ENCODE measurements around the gene NDUFS3. TPM values are rescaled to one million over a fixed set of nuclear protein-coding genes. Genes with fewer than 3 reads are reported as not detected.
"Not testable (repeated sequence)": the region's sequence is repeated elsewhere in the genome, so short reads cannot be mapped to it uniquely, and the experiment has no call there.

NDUFS3 gene
- total RNA-seq (100 to 1,000 TPM in 1 of 5 donors, 10 to 100 TPM in 4; 28.6 to 143 (median 71.2) TPM), polyA plus RNA-seq (100 to 1,000 TPM; 128 to 210 (median 209) TPM)
- long read RNA-seq, donor 1, transcript NDUFS3-201 (7 exons, 958 nt): major isoform, 11 of 11 reads
- long read RNA-seq, donor 1, partial matches to known transcripts: 0 of 11 reads
- long read RNA-seq, donor 1, other reads (novel, unspliced or antisense): 0 of 11 reads
- long read RNA-seq, donor 2, transcript NDUFS3-201 (7 exons, 958 nt): major isoform, 28 of 34 reads
- long read RNA-seq, donor 2, partial matches to known transcripts: 0 of 34 reads
- long read RNA-seq, donor 2, other reads (novel, unspliced or antisense): 0 of 34 reads
- long read RNA-seq, donor 3, transcript NDUFS3-201 (7 exons, 958 nt): major isoform, 22 of 28 reads
- long read RNA-seq, donor 3, partial matches to known transcripts: 0 of 28 reads
- long read RNA-seq, donor 3, other reads (novel, unspliced or antisense): 0 of 28 reads
- long read RNA-seq, donor 4, transcript NDUFS3-201 (7 exons, 958 nt): major isoform, 5 of 6 reads
- long read RNA-seq, donor 4, partial matches to known transcripts: 0 of 6 reads
- long read RNA-seq, donor 4, other reads (novel, unspliced or antisense): 0 of 6 reads
- long read RNA-seq, donor 5, transcript NDUFS3-201 (7 exons, 958 nt): major isoform, 30 of 37 reads
- long read RNA-seq, donor 5, transcript NDUFS3-205 (2 exons, 269 nt): minor isoform, 5 of 37 reads
- long read RNA-seq, donor 5, partial matches to known transcripts: 0 of 37 reads
- long read RNA-seq, donor 5, other reads (novel, unspliced or antisense): 0 of 37 reads
- long read RNA-seq, donor 6, transcript NDUFS3-201 (7 exons, 958 nt): major isoform, 77 of 90 reads
- long read RNA-seq, donor 6, transcript NDUFS3-205 (2 exons, 269 nt): minor isoform, 5 of 90 reads
- long read RNA-seq, donor 6, partial matches to known transcripts: 0 of 90 reads
- long read RNA-seq, donor 6, other reads (novel, unspliced or antisense): 0 of 90 reads
- long read RNA-seq, donor 7, transcript NDUFS3-201 (7 exons, 958 nt): major isoform, 25 of 31 reads
- long read RNA-seq, donor 7, partial matches to known transcripts: 0 of 31 reads
- long read RNA-seq, donor 7, other reads (novel, unspliced or antisense): 0 of 31 reads
- long read RNA-seq, donor 8, transcript NDUFS3-205 (2 exons, 269 nt): minor isoform, 8 of 63 reads
- long read RNA-seq, donor 8, transcript NDUFS3-201 (7 exons, 958 nt): major isoform, 45 of 63 reads
- long read RNA-seq, donor 8, partial matches to known transcripts: 5 of 63 reads
- long read RNA-seq, donor 8, other reads (novel, unspliced or antisense): 0 of 63 reads
- long read RNA-seq, donor 9, transcript NDUFS3-201 (7 exons, 958 nt): major isoform, 36 of 57 reads
- long read RNA-seq, donor 9, transcript NDUFS3-205 (2 exons, 269 nt): minor isoform, 9 of 57 reads
- long read RNA-seq, donor 9, partial matches to known transcripts: 5 of 57 reads
- long read RNA-seq, donor 9, other reads (novel, unspliced or antisense): 0 of 57 reads
- long read RNA-seq, donor 10, transcript NDUFS3-205 (2 exons, 269 nt): minor isoform, 5 of 35 reads
- long read RNA-seq, donor 10, transcript NDUFS3-201 (7 exons, 958 nt): major isoform, 23 of 35 reads
- long read RNA-seq, donor 10, partial matches to known transcripts: 5 of 35 reads
- long read RNA-seq, donor 10, other reads (novel, unspliced or antisense): 0 of 35 reads

DNA sequence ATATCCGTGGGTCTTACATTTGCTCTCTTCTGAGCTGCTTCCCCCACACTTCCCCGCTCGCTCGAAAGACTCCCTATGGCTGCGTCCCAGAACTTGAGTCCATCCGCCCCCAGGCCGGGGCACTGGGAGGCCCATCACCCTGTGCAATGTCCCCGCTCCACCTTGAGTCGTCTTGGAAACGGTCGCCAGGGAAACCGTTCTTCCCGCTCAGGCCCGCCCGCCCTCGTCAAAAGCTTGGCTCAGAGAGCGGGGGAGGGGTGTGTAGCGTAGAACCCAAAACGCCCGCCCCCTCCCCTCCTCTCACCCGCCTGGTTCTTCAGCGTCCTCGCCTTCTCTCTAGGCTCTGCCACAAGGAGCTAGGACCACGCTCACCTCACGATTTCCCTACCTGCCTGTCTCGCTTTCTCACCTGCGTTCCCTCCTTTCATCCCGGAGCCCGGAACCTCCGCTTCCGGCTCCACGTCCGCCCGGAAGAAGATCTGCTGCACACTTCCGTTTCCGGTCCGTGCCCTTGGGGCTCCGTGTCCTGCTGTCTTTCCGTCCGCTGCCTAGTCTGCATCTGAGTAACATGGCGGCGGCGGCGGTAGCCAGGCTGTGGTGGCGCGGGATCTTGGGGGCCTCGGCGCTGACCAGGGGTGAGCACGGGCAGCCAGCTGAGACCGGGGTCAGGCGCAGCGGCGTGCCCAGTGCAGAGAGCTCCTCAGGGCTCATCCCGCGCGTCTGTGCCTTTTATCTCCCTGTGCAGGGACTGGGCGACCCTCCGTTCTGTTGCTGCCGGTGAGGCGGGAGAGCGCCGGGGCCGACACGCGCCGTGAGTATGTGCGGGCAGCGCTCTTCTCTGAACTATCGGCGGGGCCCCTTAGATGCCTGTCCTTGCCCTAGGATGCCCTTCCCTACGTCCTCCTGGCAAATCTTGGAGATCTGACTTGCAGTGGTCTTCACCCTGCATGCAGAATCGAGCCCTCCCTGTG, at the start of gene NDUFS3, which contains the start of gene KBTBD4:
NDUFS3 (plus strand) TSS at position 551 of the 971 bp plus-strand sequence; CDS start at position 569, 18 bp downstream.
KBTBD4 (minus strand) TSS at position 447 of the 971 bp plus-strand sequence; CDS start at position 428, 19 bp downstream.
- TF ChIP-seq CTCF (IDR thresholded peaks at IDR 0.05) (peak in 1 of 7 experiments; percentile 22), POLR2AphosphoS5 (IDR thresholded peaks at IDR 0.05) (peak; percentile 84 to 97 (median 88)), EP300 (IDR thresholded peaks at IDR 0.05) (no peak), POLR2A (IDR thresholded peaks at IDR 0.05) (peak in 1 of 4 donors; percentile 52)
- intact Hi-C loops (cut with DNase I; ENCODE audit: low total_unique reads): no loop called here

DNA sequence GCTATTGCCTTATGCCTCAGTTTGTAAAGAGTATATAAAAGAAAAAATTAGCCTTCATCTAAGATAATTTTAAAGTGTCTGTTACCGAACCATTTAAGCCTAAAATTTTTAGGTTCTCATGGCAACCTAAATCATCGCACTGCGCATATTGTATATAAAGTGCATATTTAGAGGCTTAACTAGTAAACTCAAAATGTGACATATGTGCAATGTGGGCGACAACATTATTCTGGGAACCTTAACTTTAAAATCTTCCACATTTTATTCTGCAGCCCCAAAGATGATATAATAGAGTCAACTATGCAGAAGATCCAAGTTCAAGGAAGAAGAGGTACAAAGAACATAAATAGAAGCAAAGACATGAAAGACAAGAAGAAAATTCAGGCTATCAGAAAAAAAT, 48.9 kb upstream of the NDUFS3 start:
- no peak for DNase-seq
- intact Hi-C loops (cut with DNase I; ENCODE audit: low total_unique reads): no loop called here
- H3K27me3 ChIP-seq: no peaks in the 10 kb centered on the region
- no peaks in the 10 kb centered on the region for H3K9me3 ChIP-seq
- no peak overlapping the region for H3K4me3 ChIP-seq
- peaks cover 0 to 4% (median 0%) of the 10 kb centered on the region in 4 donors for H3K36me3 ChIP-seq
- 84 to 93% (median 87%) methylated on average over 4 of the region's 4 CpGs for WGBS, 5 donors
- TF ChIP-seq EP300 (IDR thresholded peaks at IDR 0.05): no peak
- TF ChIP-seq POLR2A (IDR thresholded peaks at IDR 0.05): no peak
- no peak for TF ChIP-seq POLR2AphosphoS5 (IDR thresholded peaks at IDR 0.05)
- no peak for TF ChIP-seq CTCF (IDR thresholded peaks at IDR 0.05)
- H3K27ac ChIP-seq: peak overlapping the region in 1 of 5 donors; percentile 54
- peaks cover 31 to 98% (median 74%) of the 10 kb centered on the region in 4 donors for H3K4me1 ChIP-seq

More for the DNA sequence above, at the start of gene NDUFS3, which contains the start of gene KBTBD4:
- DNase-seq: peak; percentile 93 to 97
- H3K4me1 ChIP-seq: peaks cover 20 to 43% (median 41%) of the 10 kb centered on the region in 4 donors
- WGBS, 5 donors: 0% methylated on average over 46 to 72 of the region's 72 CpGs
- peak within 1 kb of the TSS; percentile 86 to 94 (median 90) for H3K27ac ChIP-seq
- H3K36me3 ChIP-seq: peaks cover 41 to 75% (median 67%) of the 10 kb centered on the region in 4 donors
- H3K27me3 ChIP-seq: no peaks in the 10 kb centered on the region
- H3K4me3 ChIP-seq: peak within 1 kb of the TSS; percentile 80 to 100 (median 94)
- H3K9me3 ChIP-seq: no peaks in the 10 kb centered on the region

DNA sequence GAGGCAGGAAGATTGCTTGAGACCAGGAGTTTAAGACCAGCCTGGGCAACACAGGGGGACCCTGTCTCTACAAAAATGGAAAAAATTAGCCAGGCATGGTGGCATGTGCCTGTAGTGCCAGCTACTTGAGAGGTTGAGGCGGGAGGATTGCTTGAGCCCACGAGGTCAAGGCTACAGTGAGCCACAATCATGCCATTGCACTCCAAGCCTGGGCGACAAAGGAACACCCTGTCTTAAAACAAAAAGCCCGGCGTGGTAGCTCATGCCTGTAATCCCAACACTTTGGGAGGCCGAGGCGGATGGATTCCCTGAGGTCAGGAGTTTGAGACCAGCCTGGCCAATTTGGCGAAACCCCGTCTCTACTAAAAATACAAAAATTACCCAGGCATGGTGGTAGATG, 48.2 kb upstream of the NDUFS3 start:
- Histone ChIP-seq H3K27ac (peak overlapping the region in 1 of 5 donors; percentile 54), H3K4me1 (peaks cover 24 to 98% (median 70%) of the 10 kb centered on the region in 4 donors)
- H3K4me3 ChIP-seq; H3K27me3 ChIP-seq; intact Hi-C loops (cut with DNase I; ENCODE audit: low total_unique reads); H3K36me3 ChIP-seq; H3K9me3 ChIP-seq; DNase-seq: not testable (repeated sequence)
- 86 to 91% (median 90%) methylated on average over 9 of the region's 9 CpGs for WGBS, 5 donors
